Limb (tissue), 2 donors: ENCODE results near the gene GRID2.
"Not testable (repeated sequence)": the region's sequence is repeated elsewhere in the genome, so short reads cannot be mapped to it uniquely, and the experiment has no call there.

Experiments
- DNase-seq, 2 donors: peaks; one replicate each; pipeline ENCODE4 v3.0.0-alpha.2; 2016; ENCODE audit errors: extremely low spot score in 2 of 2

The GRID2 gene

DNA sequence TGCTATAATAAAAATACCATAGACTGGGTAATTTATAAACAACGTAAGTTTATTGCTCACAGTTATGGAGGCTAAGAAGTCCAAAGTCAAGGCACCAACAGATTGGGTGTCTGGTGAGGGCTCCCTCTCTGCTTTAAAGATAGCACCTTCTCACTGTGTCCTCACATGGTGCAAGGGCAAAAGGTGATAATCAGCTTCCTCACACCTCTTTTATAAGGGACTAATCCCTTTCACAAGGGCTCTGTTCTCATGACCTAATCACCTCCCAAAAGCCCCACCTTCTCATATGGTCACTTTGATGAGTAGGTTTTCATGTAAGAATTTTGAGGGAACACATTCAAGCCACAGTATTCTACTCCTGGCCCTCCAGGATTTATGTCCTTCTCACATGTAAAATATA, 883.1 kb downstream of the GRID2 start:
- DNase-seq = no peak

DNA sequence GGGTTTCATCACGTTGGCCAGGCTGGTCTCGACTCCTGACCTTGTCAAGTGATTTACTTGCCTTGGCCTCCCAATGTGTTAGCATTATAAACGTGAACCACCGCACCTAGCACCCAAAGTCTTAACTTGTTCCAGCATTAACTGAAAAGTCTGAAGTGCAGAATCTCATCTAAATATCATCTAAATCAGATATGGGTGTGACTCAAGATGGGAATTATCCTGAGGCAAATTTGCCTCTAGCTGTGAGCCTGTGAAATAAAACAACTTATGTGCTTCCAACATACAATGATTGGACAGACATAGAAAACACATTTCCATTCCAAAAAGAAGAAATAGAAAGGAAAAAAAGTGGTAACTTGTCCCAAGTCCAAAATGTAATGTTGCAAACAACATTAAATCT, 883.7 kb downstream of the GRID2 start:
- DNase-seq = no peak

DNA sequence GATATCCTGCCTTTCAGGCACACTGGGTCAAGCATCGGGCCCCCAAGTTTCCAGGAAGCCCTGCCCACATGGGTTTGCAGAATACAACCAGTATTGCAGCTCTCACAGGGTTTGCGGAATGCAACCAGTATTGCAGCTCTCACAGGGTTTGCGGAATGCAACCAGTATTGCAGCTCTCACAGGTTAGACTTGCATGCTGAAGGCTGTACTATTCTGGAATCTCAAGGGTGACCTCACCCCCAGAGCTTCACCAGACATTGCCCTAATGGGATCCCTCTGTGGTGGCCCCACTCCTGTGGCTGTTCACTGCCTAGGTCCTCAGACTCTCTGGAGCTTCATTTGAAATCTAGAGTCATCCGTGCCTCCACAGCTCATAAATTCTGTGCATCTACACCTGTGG, 884.1 kb downstream of the GRID2 start:
- no peak for DNase-seq

DNA sequence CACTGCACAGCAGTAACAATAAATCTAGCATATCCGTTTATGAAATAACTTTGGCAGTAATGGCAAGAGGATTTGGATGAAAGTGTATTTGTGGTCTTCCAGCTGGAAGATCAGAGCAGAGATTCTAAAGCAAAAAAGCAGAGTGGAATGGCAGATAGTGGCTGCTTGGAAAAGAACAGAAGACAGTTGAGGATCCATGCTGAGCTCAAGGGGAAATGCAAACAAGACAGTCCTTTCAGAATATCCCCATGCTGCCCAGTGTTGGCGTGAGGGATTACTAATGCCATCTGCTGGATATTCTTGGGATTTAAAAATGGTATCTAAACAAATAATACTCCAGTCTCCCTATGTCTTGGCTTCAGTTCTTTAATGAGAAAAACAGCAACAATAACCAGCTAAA, 895.7 kb downstream of the GRID2 start:
- peak in 1 of 2 donors; percentile 59 for DNase-seq

DNA sequence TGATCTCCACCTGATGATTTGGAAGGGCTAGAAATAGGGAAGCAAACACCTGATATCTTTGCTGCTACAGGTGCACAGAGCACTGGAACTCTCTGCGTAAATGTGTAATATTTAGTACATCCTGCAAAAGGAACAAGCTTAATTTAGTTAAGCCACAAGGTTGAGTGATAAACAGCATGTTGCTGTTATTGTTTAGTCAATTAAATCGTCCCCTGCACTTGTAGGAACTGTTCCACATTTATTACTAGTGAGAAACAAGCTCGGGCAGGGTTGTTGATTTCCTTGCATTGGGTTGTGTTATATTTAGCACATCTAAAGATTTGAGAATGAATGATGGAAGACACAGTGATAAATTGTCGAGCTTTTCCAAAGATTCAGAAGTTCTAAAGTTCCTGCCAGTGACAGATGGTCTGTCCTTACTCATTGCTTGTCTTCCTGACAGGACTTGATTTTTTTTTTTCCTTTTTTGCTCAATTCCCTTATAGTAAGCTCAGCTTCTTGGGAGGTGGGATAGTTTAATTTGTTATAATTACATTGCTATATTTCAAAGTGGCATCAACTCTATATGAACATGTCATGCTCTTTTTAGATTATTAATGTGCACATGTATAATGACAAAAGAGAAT, 897.8 kb downstream of the GRID2 start:
- no peak for DNase-seq

DNA sequence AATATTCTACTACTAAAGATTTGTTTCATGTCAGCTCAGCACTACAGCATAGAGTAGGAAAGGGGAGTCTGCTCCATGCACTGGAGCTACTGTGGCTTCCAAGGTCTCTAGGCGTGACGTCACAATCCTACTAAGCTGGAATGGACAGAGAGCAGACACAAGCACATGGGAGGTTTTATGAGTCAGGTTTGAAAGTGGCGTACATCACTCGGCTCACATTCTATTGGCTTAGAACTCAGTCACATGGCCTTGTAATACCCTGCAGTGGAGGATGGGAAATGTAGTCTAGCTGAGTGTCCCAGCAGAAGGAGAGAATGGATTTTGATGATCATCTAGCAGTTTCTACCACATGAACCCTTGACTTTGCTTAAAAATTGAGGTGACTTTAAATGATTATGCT, 899.9 kb downstream of the GRID2 start:
- no peak for DNase-seq

DNA sequence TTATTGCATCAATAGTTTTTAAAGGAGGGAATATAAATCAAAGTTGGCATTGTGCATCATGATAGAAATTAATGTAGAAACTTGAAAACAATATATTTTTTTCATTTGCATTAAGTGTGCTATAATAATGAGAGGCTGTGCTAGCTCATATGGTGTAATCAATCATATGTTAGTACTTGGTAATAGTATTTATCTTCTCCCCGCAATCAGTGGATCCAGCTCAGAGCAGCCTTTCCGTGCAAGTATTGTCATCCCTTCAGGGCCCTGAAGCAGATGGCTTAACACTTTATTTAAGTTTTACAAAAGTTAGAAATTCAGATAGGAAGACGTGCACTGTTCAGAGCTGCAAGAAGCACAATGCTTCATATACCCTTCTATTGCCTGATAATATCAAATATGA, 908.5 kb downstream of the GRID2 start:
- DNase-seq = no peak

DNA sequence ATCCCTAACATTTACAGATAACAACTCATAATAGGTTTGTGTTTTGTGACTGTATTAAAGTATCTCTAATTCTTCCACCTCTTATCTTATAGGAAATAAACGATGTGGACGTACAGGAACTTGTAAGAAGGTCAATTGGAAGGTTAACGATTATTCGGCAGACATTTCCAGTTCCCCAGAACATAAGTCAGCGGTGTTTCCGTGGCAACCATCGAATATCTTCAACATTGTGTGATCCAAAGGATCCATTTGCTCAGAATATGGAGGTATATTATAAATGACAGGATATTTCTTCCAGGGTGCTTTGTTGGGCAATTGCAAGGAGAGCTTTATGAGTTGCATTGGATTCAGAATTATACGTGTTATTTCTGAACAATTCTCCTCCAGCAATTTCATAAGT, 912.9 kb downstream of the GRID2 start:
- DNase-seq = no peak

DNA sequence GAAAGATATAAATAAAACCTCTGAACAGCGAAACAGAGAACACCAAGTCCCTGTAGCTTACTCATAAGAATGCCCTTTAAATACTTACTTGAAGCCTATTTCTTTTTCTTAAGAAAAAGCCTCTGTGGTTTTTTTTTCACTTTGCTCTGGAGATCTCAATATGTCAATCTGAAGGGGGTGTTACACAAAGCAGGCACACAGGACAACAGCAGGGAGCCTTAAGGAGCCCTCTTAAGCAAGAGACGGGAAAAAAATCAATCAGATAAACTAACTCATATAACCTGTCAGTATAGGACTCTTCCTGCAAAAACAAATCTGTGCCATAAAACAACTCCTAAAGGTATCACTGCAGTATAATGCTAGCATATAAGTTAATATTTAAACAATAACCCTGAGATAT, 913.7 kb downstream of the GRID2 start:
- DNase-seq = no peak

DNA sequence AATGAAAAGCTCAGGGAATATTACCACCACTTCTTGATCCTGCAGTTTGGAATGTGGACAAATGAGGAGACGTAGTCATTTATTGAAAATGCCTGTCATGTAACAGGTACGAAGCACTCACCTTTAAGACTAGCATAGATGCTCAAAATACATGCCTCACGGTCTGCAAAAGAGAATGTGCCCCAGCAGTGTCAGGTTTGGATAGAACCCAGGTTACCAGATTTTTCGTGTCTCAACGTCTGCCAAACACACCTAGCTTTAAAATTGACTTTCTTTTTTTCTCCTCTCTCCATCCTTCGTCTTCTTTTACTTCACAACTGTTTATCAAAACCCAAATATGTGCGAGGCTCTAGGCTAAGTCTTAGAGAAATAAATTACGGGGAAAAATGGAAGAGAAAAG, 918.0 kb downstream of the GRID2 start:
- DNase-seq = no peak

DNA sequence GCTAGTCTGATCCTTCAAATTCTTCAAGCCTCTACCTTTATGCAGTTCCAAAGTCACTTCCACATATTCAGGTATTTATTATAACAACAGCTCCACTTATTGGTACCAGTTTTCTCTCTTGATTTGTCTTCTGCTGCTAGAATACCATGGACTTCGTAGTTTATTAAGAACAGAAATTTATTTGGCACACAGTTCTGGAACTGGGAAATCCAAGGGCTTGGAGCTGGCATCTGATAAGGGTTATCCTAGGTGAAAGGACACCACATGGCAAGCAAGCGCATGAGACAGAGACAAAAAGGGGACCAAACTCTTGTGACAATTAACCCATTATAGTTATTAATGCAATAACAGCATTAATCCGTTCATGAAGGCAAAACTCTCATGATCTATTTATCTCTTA, 924.3 kb downstream of the GRID2 start:
- DNase-seq = no peak

DNA sequence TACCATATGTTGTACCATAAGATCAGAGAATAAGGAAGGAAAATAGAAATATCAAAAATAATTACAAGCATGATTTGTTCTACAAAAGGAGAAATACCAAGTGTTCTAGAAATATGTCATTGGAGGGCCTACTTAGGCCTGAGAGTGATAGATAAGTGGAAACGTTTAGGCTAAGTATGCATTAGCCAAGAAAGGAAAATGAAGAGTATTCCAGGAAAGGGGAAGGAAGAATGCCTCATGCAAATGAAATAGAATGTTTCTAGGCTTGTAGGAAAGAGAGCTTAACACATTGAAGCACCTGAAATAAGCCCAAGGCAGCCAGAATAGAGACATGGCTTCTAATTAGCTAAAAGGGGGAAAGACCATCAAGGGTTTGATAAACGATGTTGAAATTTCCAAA, 929.1 kb downstream of the GRID2 start:
- DNase-seq = no peak

DNA sequence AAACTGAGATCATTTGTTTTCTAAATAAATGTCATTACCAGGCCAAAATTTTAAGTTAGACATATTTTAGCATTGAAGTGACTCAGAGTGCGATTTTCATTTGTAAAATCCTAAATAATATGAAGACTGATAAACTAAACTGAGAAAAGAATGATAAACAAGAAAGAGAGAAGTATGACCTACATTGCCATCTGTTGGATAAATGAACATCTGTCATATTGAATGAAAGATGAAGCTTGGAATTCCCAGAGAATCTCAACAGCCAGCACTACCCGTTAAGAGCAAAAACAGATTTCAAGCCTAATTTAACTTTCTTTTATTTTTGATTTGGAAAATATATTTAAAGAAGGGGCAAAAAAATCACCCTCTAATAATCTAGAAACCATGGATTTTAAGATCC, 933.8 kb downstream of the GRID2 start:
- DNase-seq = no peak

DNA sequence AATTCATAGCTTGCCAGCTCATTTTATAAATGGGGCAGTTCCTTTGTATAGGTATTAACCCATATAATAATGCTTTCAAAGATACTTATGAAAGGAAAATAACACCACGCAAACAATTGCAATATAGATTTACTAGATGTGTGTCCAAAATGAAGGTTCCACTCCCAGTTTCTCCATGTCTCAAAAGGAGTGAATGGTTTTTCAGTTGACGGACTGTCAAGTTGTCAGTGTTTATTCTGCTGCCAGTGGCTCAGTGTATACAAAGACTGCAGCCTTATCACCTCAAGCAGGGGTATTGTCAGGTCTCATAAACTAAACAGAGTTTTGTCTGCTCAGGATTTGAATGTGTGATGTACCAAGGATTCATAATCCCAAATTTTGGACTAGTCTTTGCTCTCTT, 939.5 kb downstream of the GRID2 start:
- DNase-seq = no peak

DNA sequence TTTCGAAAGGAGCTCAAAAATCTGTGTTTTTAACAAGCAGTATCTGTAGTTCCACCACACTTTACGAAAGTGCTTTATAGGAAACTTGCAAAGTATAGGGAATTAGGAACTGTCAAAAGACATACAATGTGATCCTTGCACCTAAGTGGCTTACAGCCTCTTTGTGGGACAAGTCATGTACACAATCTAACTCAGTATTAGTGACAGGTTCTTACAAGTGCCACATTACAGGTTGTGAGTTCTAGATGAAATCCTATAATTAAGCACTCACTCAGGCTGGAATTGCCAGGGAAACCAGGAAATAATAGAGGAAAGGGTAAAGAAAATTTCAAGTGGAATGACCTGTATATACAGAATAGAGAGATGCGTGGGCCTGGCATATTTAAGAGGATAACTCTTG, 957.4 kb downstream of the GRID2 start:
- DNase-seq = no peak

DNA sequence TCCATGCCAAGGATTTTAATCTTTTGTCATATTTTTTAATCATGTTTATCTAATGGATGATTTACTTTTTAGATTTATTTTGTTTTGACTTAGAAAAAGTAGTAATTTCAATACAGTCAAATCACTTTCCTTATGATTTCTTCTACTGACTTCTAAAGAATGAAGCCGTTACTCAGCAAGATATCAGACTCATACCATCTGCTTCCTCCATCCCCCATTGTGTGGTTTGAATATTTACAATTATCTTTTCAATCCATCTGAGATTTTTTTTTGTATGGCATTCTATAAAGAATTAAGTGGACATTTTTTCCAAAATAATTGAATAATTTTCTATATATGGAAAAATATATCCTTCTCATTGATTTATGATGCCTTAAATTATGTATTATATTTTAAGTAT, 959.4 kb downstream of the GRID2 start:
- no peak for DNase-seq

DNA sequence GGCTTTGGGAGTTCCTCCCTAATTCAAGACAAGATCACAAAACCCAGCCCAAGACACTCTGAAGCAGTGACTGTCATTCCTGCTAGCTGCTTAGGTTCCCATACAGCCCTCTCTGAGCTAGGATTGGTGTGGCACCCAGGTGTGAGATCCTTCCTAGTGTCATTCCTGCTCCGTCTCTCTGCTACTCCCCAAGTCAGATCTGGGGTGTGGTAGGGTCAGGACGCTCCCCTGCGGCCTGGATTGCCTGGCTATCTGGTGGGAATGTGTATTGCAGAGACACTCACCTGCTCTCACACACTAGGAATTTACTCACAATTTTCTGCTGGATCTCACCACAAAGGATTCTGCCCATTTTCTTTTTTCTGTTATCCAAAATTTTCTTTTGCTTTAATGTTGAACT, 964.0 kb downstream of the GRID2 start:
- no peak for DNase-seq

DNA sequence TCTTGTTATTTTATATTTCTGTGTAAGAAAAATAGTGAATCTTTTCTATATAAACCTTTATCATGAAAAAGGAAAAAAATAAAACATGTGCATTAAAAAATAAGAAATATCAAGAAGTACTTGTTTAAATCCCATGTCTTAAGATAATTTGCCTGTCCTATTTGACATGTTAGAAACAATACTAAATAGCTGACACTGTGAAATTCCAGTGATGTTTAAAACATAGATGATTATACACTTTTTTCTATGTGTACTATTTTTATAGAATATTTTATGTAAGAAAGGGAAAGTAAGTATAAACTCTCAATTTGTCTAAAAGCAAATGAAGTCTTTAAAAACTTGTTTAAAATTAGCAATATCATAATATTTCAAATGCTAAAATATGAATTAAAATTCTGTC, 981.6 kb downstream of the GRID2 start:
- DNase-seq = no peak

DNA sequence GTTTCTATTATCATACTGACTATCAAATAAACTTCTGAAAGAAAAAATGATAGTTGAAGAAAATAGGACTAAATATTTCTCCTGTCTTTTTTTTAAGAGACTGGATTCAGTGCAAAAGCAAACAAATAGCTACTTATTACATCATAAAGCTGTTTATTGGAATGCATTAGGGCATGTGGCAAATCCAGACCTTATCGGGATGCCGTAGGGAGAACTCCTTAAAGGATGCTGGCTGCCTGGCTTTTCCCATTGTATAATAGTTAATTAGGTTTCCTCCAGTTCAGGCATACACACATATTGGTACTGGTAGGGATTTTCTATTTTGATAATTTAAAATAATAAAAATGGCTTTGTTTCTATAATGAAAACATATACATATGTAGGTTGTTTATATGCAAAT, 985.5 kb downstream of the GRID2 start:
- DNase-seq = no peak

DNA sequence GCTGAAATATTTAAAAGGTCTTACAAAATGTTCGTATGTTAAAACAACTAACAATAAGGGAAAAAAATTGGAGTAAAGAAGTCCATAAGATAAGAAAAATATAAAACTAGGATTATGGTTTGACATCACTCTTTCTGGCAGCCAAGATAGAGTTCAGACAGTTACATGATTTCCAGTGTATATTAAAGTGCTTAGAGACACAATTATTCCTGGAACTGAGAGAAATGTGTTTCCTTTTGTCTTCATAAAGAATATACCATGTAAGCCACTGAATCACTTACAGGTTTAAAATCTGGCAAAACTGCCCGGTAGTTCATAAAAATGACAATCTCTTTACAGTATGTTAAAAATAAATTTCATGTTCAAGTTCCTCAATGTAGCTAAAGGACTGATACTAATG, 986.1 kb downstream of the GRID2 start:
- DNase-seq = no peak

DNA sequence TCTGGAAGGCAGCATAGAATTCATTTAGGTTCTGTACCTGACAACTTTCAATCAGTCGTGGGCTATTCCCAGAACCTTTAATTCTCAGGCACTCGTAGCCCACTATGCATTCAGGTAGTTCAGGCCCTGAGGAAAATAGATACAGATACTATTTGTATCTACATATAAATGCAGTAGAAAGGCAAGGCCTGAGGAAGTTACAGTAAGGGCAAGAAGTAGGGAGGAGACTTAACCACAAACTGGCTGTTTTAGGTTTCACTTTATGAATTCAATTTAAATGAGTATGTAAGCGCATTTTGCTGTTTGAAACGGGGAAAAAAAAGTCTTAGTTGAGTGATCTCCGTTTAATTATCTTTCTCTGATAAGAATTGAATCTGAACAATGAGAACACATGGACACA, 995.4 kb downstream of the GRID2 start:
- DNase-seq = no peak

DNA sequence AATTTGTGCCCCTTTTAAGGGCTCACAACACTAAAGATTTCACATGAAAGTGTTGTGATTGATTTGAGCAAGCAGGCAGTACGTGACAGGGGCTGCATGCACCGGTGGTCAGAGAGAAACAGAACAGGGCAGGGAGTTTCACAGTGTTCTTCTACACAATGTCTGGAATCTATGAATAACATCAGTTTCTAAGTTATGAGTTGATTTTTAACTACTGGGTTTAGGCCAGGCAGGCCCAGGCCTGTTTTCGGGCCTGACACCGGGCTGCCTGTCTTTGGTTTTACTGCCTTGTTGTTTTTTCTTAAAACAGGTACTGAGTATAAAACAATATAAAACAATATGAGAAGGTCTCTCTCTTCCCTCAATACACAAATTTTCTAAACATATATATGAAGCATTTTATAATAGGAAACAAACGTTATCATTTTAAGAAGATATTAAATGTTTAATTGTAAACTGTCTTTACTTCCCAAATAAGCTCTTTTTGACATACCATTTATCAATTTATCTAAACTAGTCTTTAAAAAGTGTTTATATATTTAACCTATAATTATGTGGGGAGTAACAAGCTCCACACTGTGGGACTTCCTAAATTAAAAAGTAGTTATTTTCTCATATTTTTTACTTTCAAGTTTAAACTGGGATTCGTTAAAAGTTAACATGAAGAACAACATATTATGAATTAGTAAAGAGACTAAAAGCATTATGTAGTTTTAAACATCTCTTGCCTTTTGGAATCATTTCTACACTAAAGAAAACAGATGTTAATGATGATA, 997.2 kb downstream of the GRID2 start:
- DNase-seq = not testable (repeated sequence)

DNA sequence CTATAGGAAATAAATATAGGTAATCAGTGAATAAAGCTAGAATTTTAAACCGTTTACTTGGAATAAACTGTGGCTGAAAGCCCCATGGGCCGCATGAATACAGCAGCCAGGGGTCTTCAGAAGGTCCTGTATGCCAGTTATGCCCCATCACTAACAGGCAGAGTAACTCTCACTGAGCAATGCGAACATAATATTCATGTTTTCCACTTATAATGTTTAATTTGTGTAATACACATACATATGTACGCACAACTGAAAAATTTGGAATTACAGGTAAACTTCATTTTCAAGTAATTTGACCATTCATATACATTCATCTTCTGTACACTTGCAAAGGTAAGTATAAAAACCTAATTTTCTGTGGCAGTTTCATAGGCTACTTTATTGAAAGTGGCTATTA, 998.5 kb downstream of the GRID2 start:
- no peak for DNase-seq

DNA sequence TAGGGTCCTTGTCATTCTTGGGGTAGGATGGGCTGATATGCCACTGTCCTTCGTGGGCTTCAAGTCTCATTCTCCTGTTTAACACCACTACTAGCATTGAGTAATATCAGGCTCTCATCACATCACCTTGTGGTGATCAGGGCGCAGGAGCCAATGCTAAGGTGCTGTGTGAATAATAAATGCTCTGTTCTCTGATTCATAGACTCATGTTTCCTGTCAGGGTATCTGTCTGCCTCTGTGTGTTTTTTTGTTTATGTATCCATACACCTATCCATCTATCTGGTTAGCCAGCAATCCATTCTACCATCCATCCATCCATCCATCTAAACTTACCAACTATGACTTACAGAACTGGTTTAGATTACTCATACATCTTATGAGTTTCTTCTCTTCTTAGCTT, 999.7 kb downstream of the GRID2 start:
- DNase-seq = no peak
